Fibroblast of skin of abdomen (primary cell): ENCODE measurements around the gene GUCY1A2. TPM values are rescaled to one million over a fixed set of nuclear protein-coding genes. Genes with fewer than 3 reads are reported as not detected.
"Not testable (repeated sequence)": the region's sequence is repeated elsewhere in the genome, so short reads cannot be mapped to it uniquely, and the experiment has no call there.

Experiments used
- DNase-seq: peaks from one replicate; pipeline ENCODE4 v3.0.0-alpha.2; 2013
- polyA plus RNA-seq, 2 experiments: library from polyadenylated mRNA; unstranded; fragments of 120-200 nt; gene quantifications; one replicate each; pipeline ENCODE4 v1.2.1, GENCODE V29; 2013; ENCODE audit not compliant: insufficient read length in 2 of 2

The GUCY1A2 gene
- 2.3 TPM for polyA plus RNA-seq (2013, experiment 1 of 2; ENCODE audit: insufficient read length)
- polyA plus RNA-seq (2013, experiment 2 of 2; ENCODE audit: insufficient read length), result 2.1 TPM

GRCh38 chr11:107018219-107018901 lies at the start of gene GUCY1A2:
Gene GUCY1A2, minus strand, starts transcription at chr11:107018476. Its CDS starts 421 bp downstream, at chr11:107018055.
- DNase-seq, result peak; percentile 47

- DNase-seq, result no peak
Measured at GRCh38 chr11:107054391-107054790, 36.1 kb upstream of the GUCY1A2 start.

GRCh38 chr11:107051332-107051731 lies 33.1 kb upstream of the GUCY1A2 start:
- not testable (repeated sequence) for DNase-seq

- DNase-seq, result not testable (repeated sequence)
Measured at GRCh38 chr11:107050899-107051298, 32.6 kb upstream of the GUCY1A2 start.

- peak; percentile 47 for DNase-seq
Measured at GRCh38 chr11:107050121-107050520, 31.8 kb upstream of the GUCY1A2 start.

- peak; percentile 10 for DNase-seq
Measured at GRCh38 chr11:107044503-107044902, 26.2 kb upstream of the GUCY1A2 start.

GRCh38 chr11:107043242-107044006 lies 25.1 kb upstream of the GUCY1A2 start:
- peak; percentile 98 for DNase-seq

- DNase-seq, result peak; percentile 28
Measured at GRCh38 chr11:107042748-107043147, 24.5 kb upstream of the GUCY1A2 start.

- peak; percentile 63 for DNase-seq
Measured at GRCh38 chr11:107041088-107041444, 22.8 kb upstream of the GUCY1A2 start.

GRCh38 chr11:107040433-107041087 lies 22.3 kb upstream of the GUCY1A2 start:
- DNase-seq, result no peak

- no peak for DNase-seq
Measured at GRCh38 chr11:107025673-107026072, 7.4 kb upstream of the GUCY1A2 start.

- no peak for DNase-seq
Measured at GRCh38 chr11:107020594-107020993, 2.3 kb upstream of the GUCY1A2 start.

GRCh38 chr11:107018902-107019493 lies 722 bp upstream of the GUCY1A2 start:
- peak; percentile 77 for DNase-seq

GRCh38 chr11:107017433-107018218 lies 650 bp downstream of the GUCY1A2 start:
- DNase-seq, result peak; percentile 72

- no peak for DNase-seq
Measured at GRCh38 chr11:107017104-107017432, 1.2 kb downstream of the GUCY1A2 start.

- DNase-seq, result peak; percentile 23
Measured at GRCh38 chr11:107014871-107015270, 3.4 kb downstream of the GUCY1A2 start.

- peak; percentile 30 for DNase-seq
Measured at GRCh38 chr11:107011977-107012376, 6.3 kb downstream of the GUCY1A2 start.

- DNase-seq, result no peak
Measured at GRCh38 chr11:107009190-107009589, 9.1 kb downstream of the GUCY1A2 start.

GRCh38 chr11:107006076-107006833 lies 12.0 kb downstream of the GUCY1A2 start:
- DNase-seq, result peak; percentile 3

GRCh38 chr11:106999196-106999595 lies 19.1 kb downstream of the GUCY1A2 start:
- peak; percentile 24 for DNase-seq

- DNase-seq, result peak; percentile 53
Measured at GRCh38 chr11:106998916-106999188, 19.4 kb downstream of the GUCY1A2 start.
